AG10803 (cell line): ENCODE results near the gene STUM.

Source experiments
- DNase-seq: peaks from one replicate; pipeline ENCODE4 v3.0.0; 2010; ENCODE audit warnings: low read depth
- H3K4me3 ChIP-seq: 2 replicates; pipeline ENCODE4 v1.5.1; 2011; ENCODE audit warnings: mild to moderate bottlenecking, low read length, control low read depth
- CTCF ChIP-seq: conservative IDR thresholded peaks from 2 replicates; pipeline ENCODE4 v1.5.1; 2011; ENCODE audit warnings: mild to moderate bottlenecking, low read length, control low read depth, inconsistent platforms

The STUM gene

GRCh38 chr1:226632169-226632879 is 83.8 kb downstream of the STUM start:
- TF ChIP-seq CTCF: no peak
- no peak for DNase-seq
- no peak overlapping the region for H3K4me3 ChIP-seq

- no peak overlapping the region for H3K4me3 ChIP-seq
- no peak for DNase-seq
- TF ChIP-seq CTCF: no peak
Observed at GRCh38 chr1:226632922-226633351, 84.4 kb downstream of the STUM start.

GRCh38 chr1:226633541-226634165 is 85.1 kb downstream of the STUM start:
- no peak for TF ChIP-seq CTCF
- no peak overlapping the region for H3K4me3 ChIP-seq
- no peak for DNase-seq

- H3K4me3 ChIP-seq: no peak overlapping the region
- DNase-seq: peak; percentile 58
Observed at GRCh38 chr1:226634166-226634588, 85.6 kb downstream of the STUM start.

GRCh38 chr1:226634611-226635246 is 86.2 kb downstream of the STUM start:
- H3K4me3 ChIP-seq: no peak overlapping the region
- no peak for TF ChIP-seq CTCF
- DNase-seq: no peak

More at GRCh38 chr1:226634166-226634588, 85.6 kb downstream of the STUM start:
- peak; percentile 83 for TF ChIP-seq CTCF

- TF ChIP-seq CTCF: no peak
- H3K4me3 ChIP-seq: no peak overlapping the region
- DNase-seq: no peak
Observed at GRCh38 chr1:226635456-226635941, 86.9 kb downstream of the STUM start.

GRCh38 chr1:226636847-226637096 is 88.2 kb downstream of the STUM start:
- DNase-seq: no peak
- no peak for TF ChIP-seq CTCF
- no peak overlapping the region for H3K4me3 ChIP-seq
